Neural cell (in vitro differentiated cells): ENCODE results near the gene RCVRN. TPM values are rescaled to one million over a fixed set of nuclear protein-coding genes. Genes with fewer than 3 reads are reported as not detected.

Source experiments
- H2AFZ ChIP-seq: fragments of 200-600, 300-800 bp; sonication (generic), shearing (Covaris generic); 2 replicates; pipeline ENCODE4 v1.6.0; 2014; ENCODE audit warnings: low read depth, mild to moderate bottlenecking, antibody characterized with exemption, low read length, moderate library complexity
- H3F3A ChIP-seq: fragments of 200-600 bp; shearing (Covaris generic); 2 replicates; pipeline ENCODE4 v1.6.1; 2016; ENCODE audit warnings: mild to moderate bottlenecking, moderate library complexity, mixed read lengths, antibody characterized with exemption, low read length; ENCODE audit not compliant: insufficient read depth, poor library complexity, severe bottlenecking
- H3K27ac ChIP-seq: fragments of 200-600, 300-800 bp; sonication (generic), shearing (Covaris generic); 2 replicates; pipeline ENCODE4 v1.5.1; 2014; ENCODE audit warnings: mild to moderate bottlenecking, low read length, moderate library complexity
- H3K27me3 ChIP-seq: fragments of 300-800, 200-600 bp; sonication (generic), shearing (Covaris generic); 2 replicates; pipeline ENCODE4 v1.6.0; 2014; ENCODE audit warnings: mild to moderate bottlenecking, low read depth, low read length, moderate library complexity; ENCODE audit not compliant: insufficient read depth
- H3K36me3 ChIP-seq: fragments of 300-800, 200-600 bp; sonication (generic), shearing (Covaris generic); 2 replicates; pipeline ENCODE4 v1.5.1; 2014; ENCODE audit warnings: mild to moderate bottlenecking, antibody characterized with exemption, low read length, moderate library complexity; ENCODE audit not compliant: insufficient read depth
- H3K4me2 ChIP-seq: fragments of 300-800, 200-600 bp; sonication (generic), shearing (Covaris generic); 2 replicates; pipeline ENCODE4 v1.6.0; 2014; ENCODE audit warnings: mild to moderate bottlenecking, low read length
- H3K4me3 ChIP-seq: fragments of 300-800, 200-600 bp; sonication (generic), shearing (Covaris generic); 2 replicates; pipeline ENCODE4 v1.5.1; 2014; ENCODE audit warnings: mild to moderate bottlenecking, low read length, moderate library complexity
- H3K79me2 ChIP-seq: fragments of 200-600 bp; shearing (Covaris generic); replicated peaks from 2 replicates; pipeline ENCODE4 v1.6.0; 2014; ENCODE audit warnings: mild to moderate bottlenecking, low read length, moderate library complexity; ENCODE audit not compliant: insufficient read depth
- H3K9ac ChIP-seq: fragments of 300-800, 200-600 bp; sonication (generic), shearing (Covaris generic); 2 replicates; pipeline ENCODE4 v1.6.1; 2016; ENCODE audit warnings: mild to moderate bottlenecking, low read length, mixed read lengths
- H3K9me2 ChIP-seq: fragments of 200-600 bp; shearing (Covaris generic); 2 replicates; pipeline ENCODE4 v1.6.1; 2016; ENCODE audit warnings: mild to moderate bottlenecking, low read length, mixed read lengths; ENCODE audit not compliant: insufficient read depth
- H3K9me3 ChIP-seq: fragments of 200-600, 300-800 bp; sonication (generic), shearing (Covaris generic); 2 replicates; pipeline ENCODE4 v1.6.1; 2016; ENCODE audit warnings: mild to moderate bottlenecking, mixed run types, low read length, moderate library complexity, mixed read lengths
- H4K20me1 ChIP-seq: fragments of 200-600 bp; shearing (Covaris generic); 2 replicates; pipeline ENCODE4 v1.6.1; 2016; ENCODE audit warnings: mild to moderate bottlenecking, mixed run types; ENCODE audit not compliant: insufficient read depth
- EP300 ChIP-seq: fragments of 450-650 bp; conservative IDR thresholded peaks from 2 replicates; pipeline ENCODE4 v1.6.1; 2014; ENCODE audit warnings: antibody characterized with exemption, mild to moderate bottlenecking, moderate library complexity; ENCODE audit not compliant: poor library complexity, severe bottlenecking
- EZH2 ChIP-seq: fragments of 200-600, 300-800 bp; shearing (Covaris generic), sonication (generic); IDR thresholded peaks from 2 replicates; pipeline ENCODE4 v1.6.1; 2014; ENCODE audit warnings: antibody characterized with exemption, low read length, borderline replicate concordance, mild to moderate bottlenecking; ENCODE audit not compliant: insufficient read depth, poor library complexity, severe bottlenecking
- MXI1 ChIP-seq: fragments of 450-650 bp; conservative IDR thresholded peaks from 2 replicates; pipeline ENCODE4 v1.6.1; 2014; ENCODE audit warnings: antibody characterized with exemption, mild to moderate bottlenecking; ENCODE audit not compliant: poor library complexity, severe bottlenecking
- POLR2AphosphoS5 ChIP-seq: IDR thresholded peaks from 2 replicates; pipeline ENCODE4 v1.6.1; 2012
- RAD21 ChIP-seq: fragments of 450-650 bp; conservative IDR thresholded peaks from 2 replicates; pipeline ENCODE4 v1.6.1; 2014; ENCODE audit warnings: antibody characterized with exemption, mild to moderate bottlenecking, moderate library complexity
- REST ChIP-seq: IDR thresholded peaks from 2 replicates; pipeline ENCODE4 v1.6.1; 2012; ENCODE audit warnings: borderline replicate concordance
- SMC3 ChIP-seq: fragments of 450-650 bp; conservative IDR thresholded peaks from 2 replicates; pipeline ENCODE4 v1.6.1; 2014; ENCODE audit warnings: antibody characterized with exemption, mild to moderate bottlenecking, moderate library complexity; ENCODE audit not compliant: poor library complexity
- TAF1 ChIP-seq: IDR thresholded peaks from 2 replicates; pipeline ENCODE4 v1.6.1; 2012; ENCODE audit warnings: low read depth
- polyA plus RNA-seq: library from polyadenylated mRNA; depleted of rRNA; stranded (reverse); fragments of >200 nt; gene quantifications from 2 replicates; pipeline ENCODE4 v1.2.3, GENCODE V29; 2014
- TF ChIP-seq, protein P1 (sequence below): fragments of 450-650 bp; IDR thresholded peaks from 2 replicates; pipeline ENCODE4 v1.5.1; 2014; ENCODE audit warnings: antibody characterized with exemption, mild to moderate bottlenecking, moderate library complexity; ENCODE audit not compliant: poor library complexity, severe bottlenecking

The RCVRN gene
- polyA plus RNA-seq, 1 donor from 2014 or later: 1.1 TPM

DNA sequence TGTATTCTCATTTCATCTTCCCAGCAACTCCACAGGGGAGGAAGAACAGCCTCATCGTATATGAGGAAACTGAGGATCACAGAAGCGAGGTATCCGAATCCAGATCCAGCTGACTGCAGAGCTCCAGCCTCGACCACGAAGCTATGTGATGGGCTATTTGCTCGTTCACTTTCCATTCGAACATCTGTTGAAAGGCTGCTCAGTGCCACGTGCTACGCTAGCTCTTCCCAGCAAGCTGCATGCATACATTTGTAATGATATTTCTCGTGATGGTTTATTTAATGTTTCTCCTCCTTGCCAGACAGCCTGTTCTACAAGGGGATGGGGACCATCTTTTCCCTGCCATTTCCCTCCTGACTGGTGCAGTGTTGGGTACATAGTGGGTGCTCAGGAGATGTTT lies 48.4 kb upstream of the RCVRN start (continued):
- TF ChIP-seq RAD21 (no peak), EZH2 (no peak)

DNA sequence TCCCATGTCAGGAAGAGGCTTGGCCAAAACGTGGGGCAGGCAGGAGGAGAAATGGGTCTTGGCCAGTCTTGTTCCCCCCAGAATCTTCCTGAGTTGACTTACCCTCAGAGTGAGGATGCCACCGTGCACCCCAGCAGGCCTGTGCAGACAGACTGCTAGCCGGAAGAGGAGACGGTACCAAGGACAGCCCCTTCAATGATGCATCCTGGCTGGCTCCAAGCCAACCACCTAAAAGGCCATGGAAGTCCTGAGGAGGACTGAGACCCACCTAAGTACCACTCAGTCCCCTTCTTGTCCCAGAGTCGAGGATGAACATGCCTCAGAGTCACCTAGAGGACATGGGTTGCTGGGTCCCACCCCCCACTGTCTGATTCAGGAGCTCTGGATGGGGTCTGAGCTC lies 46.7 kb upstream of the RCVRN start:
- H3K27ac ChIP-seq: no peak overlapping the region
- no peaks in the 10 kb centered on the region for H3K9me2 ChIP-seq
- H3K27me3 ChIP-seq: no peaks in the 10 kb centered on the region
- H3K9ac ChIP-seq: no peak overlapping the region
- H3K36me3 ChIP-seq: no peaks in the 10 kb centered on the region
- H3K4me2 ChIP-seq: no peak overlapping the region
- no peaks in the 10 kb centered on the region for H3K79me2 ChIP-seq
- TF ChIP-seq MXI1: no peak
- no peak for TF ChIP-seq REST
- TF ChIP-seq TAF1: no peak
- no peak for TF ChIP-seq EP300
- TF ChIP-seq EZH2: no peak
- TF ChIP-seq, protein P1, sequence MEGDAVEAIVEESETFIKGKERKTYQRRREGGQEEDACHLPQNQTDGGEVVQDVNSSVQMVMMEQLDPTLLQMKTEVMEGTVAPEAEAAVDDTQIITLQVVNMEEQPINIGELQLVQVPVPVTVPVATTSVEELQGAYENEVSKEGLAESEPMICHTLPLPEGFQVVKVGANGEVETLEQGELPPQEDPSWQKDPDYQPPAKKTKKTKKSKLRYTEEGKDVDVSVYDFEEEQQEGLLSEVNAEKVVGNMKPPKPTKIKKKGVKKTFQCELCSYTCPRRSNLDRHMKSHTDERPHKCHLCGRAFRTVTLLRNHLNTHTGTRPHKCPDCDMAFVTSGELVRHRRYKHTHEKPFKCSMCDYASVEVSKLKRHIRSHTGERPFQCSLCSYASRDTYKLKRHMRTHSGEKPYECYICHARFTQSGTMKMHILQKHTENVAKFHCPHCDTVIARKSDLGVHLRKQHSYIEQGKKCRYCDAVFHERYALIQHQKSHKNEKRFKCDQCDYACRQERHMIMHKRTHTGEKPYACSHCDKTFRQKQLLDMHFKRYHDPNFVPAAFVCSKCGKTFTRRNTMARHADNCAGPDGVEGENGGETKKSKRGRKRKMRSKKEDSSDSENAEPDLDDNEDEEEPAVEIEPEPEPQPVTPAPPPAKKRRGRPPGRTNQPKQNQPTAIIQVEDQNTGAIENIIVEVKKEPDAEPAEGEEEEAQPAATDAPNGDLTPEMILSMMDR: no peak
- TF ChIP-seq RAD21: no peak
- no peak for TF ChIP-seq SMC3
- no peak for TF ChIP-seq POLR2AphosphoS5
- H3K9me3 ChIP-seq: no peaks in the 10 kb centered on the region
- no peaks in the 10 kb centered on the region for H4K20me1 ChIP-seq
- H3K4me3 ChIP-seq: no peak overlapping the region
- H2AFZ ChIP-seq: no peak overlapping the region
- H3F3A ChIP-seq: no peaks in the 10 kb centered on the region

DNA sequence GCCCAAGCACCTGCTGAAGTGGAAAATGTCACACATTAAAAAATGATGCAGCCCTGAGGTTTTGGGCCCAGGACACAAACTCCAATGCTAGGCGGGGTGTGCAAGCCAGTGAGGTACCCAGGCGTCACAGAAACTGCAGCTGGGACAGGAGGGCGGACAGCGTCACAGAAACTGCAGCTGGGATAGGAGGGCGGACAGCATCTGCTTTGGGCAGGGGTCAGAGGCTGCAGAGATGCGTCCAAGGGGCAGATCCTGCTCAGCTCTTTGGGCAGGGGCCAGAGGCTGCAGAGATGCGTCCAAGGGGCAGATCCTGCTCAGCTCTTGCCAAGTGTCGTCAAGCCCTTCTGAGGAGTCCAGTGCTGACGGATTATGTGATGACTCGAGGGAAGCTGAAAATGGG lies 43.9 kb upstream of the RCVRN start:
- TF ChIP-seq, protein P1: no peak
- TF ChIP-seq POLR2AphosphoS5 (no peak), RAD21 (no peak)
- no peaks in the 10 kb centered on the region for H3K9me3 ChIP-seq
- no peak overlapping the region for H2AFZ ChIP-seq
- H3K27me3 ChIP-seq: no peaks in the 10 kb centered on the region
- H3K9ac ChIP-seq: no peak overlapping the region
- H3K27ac ChIP-seq: no peak overlapping the region
- no peak overlapping the region for H3K4me2 ChIP-seq
- H3K36me3 ChIP-seq: no peaks in the 10 kb centered on the region
- no peak overlapping the region for H3K4me3 ChIP-seq
- H4K20me1 ChIP-seq: no peaks in the 10 kb centered on the region
- H3K79me2 ChIP-seq: no peaks in the 10 kb centered on the region
- H3K9me2 ChIP-seq: no peaks in the 10 kb centered on the region
- H3F3A ChIP-seq: no peaks in the 10 kb centered on the region
